IPS-18c (cell line): ENCODE results near the gene PCDH9.

ENCODE experiments used
- H3K4me3 ChIP-seq: 2 replicates; pipeline ENCODE4 v1.7.0; 2013; ENCODE audit warnings: low read depth, mild to moderate bottlenecking, low read length, moderate library complexity; ENCODE audit not compliant: insufficient read depth
- H3K9me3 ChIP-seq: one replicate; pipeline ENCODE4 v1.6.1; 2013; ENCODE audit warnings: mild to moderate bottlenecking, low read length, moderate library complexity; ENCODE audit not compliant: control insufficient read depth, insufficient read depth

PCDH9 gene

GRCh38 chr13:66842766-66843165 is 387.4 kb downstream of the PCDH9 start:
- H3K9me3 ChIP-seq = no peaks in the 10 kb centered on the region
- H3K4me3 ChIP-seq = no peak overlapping the region

DNA sequence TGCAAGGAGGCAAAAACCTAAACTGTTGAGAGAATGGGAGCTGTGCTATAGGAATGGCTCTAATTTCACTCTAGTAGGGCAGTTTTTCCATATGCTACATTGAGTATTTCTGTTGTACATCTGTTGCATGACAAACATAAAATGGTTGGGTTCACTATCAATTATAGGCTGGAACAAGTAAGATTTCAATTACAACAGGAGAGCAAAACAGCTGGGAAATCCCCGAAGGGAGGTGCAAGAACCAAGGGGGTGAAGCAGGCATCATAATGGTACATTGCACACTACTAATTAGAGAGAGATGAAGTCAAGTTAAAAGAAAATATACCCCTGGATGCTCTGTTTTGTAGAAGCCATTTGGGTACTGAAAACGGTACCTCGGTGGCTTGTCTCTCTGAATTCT is 389.5 kb downstream of the PCDH9 start:
- Histone ChIP-seq H3K4me3 (no peak overlapping the region), H3K9me3 (no peaks in the 10 kb centered on the region)

GRCh38 chr13:66837246-66837645 is 392.9 kb downstream of the PCDH9 start:
- Histone ChIP-seq H3K9me3 (no peaks in the 10 kb centered on the region), H3K4me3 (no peak overlapping the region)

GRCh38 chr13:66835040-66835628 is 395.0 kb downstream of the PCDH9 start:
- Histone ChIP-seq H3K4me3 (no peak overlapping the region), H3K9me3 (no peaks in the 10 kb centered on the region)

DNA sequence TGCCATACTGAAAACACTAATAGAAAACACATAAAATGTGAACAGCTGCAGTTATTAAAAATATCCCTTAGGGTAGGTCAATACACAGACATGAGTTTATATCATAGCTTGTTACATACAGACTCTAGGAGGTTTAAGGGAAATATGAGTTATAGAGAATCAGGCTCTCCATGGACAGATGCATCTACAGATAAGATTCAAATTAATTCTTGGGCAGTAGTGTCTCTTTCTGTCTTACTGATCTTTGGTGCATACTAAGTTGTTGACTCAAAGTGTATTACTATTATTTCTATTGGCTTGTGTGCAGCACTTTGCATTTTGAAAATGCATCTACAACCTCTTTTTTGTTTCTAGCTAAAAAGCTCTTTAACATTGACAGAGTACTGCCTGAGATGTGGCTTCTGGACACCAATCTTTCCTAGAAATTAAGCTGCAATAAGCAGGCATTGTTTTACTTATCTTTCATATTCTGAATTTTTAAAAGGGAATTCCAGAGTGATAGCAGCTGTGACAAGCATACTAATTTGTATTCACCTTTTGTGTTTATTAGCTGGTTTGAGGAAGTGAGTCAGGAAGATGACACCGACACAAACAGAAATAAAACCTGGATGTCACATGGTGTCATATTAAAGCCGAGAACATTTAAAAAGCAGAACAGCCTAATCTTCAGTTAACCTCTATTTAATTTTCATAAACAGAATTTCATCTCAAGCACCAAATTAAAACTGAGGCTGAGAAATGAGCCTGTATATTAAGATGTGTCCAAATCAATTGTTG is 399.0 kb downstream of the PCDH9 start:
- no peaks in the 10 kb centered on the region for H3K9me3 ChIP-seq
- no peak overlapping the region for H3K4me3 ChIP-seq

DNA sequence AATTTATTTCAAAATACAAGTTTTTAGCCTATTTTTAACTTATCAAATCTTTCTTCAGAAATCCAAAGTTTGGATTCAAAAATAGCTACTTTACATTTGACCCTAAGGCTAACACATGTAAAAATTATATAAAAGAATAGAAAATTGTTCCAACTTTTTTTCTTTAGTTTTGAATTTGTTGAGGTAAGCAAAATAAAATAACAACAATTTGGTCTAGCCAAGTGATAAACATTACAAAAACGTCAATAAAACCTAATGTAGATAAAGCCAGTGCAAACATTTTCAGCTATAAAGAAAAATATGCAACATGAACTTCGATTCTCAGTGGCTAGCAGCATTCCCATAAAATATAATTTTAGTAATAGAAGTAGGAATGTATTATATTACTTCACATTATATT is 400.3 kb downstream of the PCDH9 start:
- no peaks in the 10 kb centered on the region for H3K9me3 ChIP-seq

GRCh38 chr13:66826398-66826797 is 403.7 kb downstream of the PCDH9 start:
- no peaks in the 10 kb centered on the region for H3K9me3 ChIP-seq
- H3K4me3 ChIP-seq = no peak overlapping the region

More for the DNA sequence above, 400.3 kb downstream of the PCDH9 start:
- H3K4me3 ChIP-seq = no peak overlapping the region

GRCh38 chr13:66821551-66821950 is 408.6 kb downstream of the PCDH9 start:
- H3K4me3 ChIP-seq = no peak overlapping the region
- H3K9me3 ChIP-seq = no peaks in the 10 kb centered on the region

DNA sequence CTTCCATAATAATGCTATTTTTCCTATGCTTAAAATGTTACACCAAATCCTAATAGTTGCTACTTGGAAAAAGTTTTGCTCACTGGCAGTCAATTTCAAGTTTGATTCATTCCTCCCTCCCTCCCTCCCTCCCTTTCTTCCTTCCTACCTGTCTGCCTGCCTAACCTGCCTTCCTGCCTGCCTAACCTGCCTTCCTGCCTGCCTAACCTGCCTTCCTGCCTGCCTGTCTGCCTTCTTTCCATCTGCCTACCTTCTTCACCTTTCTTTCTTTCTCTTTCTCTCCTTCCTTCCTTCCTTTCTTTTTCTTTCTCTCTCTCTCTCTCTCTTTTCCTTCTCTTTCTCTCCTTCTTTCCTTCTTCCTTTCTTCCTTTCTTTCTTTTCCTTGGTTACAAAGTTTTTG is 418.7 kb downstream of the PCDH9 start:
- H3K4me3 ChIP-seq = no peak overlapping the region
- H3K9me3 ChIP-seq = no peaks in the 10 kb centered on the region

GRCh38 chr13:66809485-66809884 is 420.7 kb downstream of the PCDH9 start:
- Histone ChIP-seq H3K4me3 (no peak overlapping the region), H3K9me3 (no peaks in the 10 kb centered on the region)

- no peaks in the 10 kb centered on the region for H3K9me3 ChIP-seq
- no peak overlapping the region for H3K4me3 ChIP-seq
These were observed 422.9 kb downstream of the PCDH9 start for GRCh38 chr13:66807251-66807650.

- Histone ChIP-seq H3K9me3 (no peaks in the 10 kb centered on the region), H3K4me3 (no peak overlapping the region)
These were observed 424.5 kb downstream of the PCDH9 start for GRCh38 chr13:66805657-66806056.

DNA sequence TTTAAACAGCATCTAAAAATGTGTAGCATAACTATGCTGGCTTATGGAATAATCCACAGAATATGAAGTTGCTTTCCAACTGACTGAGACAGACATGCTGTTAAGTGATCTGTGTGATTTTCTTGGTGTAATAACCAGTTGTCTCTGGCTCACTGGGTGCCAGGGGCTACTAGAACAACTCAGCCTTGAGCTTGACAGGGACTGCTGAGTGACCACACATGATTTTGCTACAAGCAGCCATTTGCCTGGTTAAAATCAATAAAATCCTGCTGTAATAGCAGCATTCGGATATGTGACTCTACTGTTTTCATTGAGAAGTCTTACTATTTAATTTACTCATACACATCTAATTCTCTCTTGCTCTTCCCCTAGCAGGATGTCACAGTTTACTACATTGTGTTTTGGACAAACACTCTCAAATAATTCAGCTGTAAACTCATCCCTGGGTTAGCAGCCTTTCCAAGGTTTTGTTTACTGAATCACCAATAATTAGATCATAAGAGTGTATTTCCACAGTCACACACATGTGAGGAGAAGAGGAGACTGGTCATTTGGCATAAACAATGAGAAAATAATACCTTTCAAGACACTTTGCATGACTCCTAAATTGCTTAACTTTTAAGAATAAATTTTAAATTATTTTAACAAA is 426.2 kb downstream of the PCDH9 start:
- H3K9me3 ChIP-seq = no peaks in the 10 kb centered on the region
- no peak overlapping the region for H3K4me3 ChIP-seq

DNA sequence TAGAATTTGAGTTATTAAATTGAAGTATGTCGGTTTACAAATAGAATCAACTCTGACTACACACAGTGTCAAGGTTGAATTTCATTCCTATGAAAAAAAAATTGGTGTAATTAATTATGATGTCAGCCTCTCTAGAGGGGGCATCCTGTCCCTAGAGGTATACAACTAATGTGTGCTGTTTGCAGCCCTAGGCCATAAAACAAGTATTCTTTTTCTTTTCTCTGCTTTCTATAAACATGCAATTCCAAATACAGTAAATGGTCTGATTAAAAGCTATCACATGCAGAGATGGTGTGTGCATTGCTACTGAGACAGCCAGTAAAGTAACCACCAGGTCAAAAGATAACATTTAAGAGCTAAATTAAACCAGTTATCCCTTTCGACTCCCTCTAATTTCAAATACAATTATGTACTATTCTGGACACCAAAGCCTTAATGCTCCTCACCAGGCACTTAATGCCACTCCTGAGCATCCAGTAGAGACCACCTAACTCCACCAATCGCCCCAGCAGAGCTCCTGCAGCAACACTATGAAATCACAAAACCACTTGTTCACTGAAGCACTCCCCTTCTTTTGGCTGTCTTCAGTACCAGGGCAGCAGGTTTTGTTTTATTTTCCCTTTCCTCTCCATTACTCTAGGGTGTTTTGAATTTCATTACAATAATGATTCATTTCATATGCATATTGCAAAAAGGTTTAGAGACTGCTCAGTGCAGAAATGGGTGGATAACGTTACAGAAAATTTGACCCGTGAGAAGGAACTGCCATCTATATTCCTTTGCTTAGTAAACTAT is 426.9 kb downstream of the PCDH9 start:
- H3K4me3 ChIP-seq = no peak overlapping the region

GRCh38 chr13:66795636-66796035 is 434.5 kb downstream of the PCDH9 start:
- H3K9me3 ChIP-seq = no peaks in the 10 kb centered on the region

More for the DNA sequence above, 426.9 kb downstream of the PCDH9 start:
- H3K9me3 ChIP-seq = no peaks in the 10 kb centered on the region

DNA sequence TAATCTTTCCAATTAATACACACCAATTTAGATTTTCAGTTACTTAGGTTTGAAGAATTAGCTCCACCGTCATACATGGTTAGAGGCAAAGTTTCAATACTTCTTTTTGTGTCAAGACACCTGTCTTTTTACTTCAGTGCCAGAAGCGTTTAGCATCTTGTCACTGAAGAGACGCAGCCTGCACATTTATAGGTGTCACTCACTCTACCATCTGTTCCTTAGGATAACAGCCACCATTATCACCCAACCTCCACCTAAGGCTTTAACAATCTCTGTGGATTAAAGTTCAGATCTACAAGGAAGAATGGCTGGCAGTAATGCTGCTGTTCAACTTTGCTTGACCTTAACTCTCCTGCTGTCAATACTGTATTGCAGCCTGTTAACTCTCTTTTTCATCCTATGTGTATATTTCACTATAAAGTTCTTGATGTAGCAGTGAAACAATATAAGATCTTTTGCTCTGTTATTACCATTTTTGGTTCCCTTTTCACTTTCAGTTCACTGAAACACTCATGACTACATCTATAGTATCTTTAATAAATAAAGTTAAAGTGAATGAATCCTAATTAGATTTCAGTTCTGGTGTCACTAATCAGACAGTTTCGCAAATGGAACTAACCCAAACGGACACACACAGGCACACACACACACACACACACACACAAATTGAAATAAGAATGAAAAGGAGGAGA is 435.6 kb downstream of the PCDH9 start:
- no peaks in the 10 kb centered on the region for H3K9me3 ChIP-seq
- H3K4me3 ChIP-seq = no peak overlapping the region

More at GRCh38 chr13:66795636-66796035, 434.5 kb downstream of the PCDH9 start:
- no peak overlapping the region for H3K4me3 ChIP-seq

GRCh38 chr13:66790861-66791260 is 439.3 kb downstream of the PCDH9 start:
- H3K9me3 ChIP-seq = no peaks in the 10 kb centered on the region
- no peak overlapping the region for H3K4me3 ChIP-seq
